GM12872 (cell line): ENCODE data around the gene STRA6.

ENCODE experiments used
- CTCF ChIP-seq: IDR thresholded peaks from 3 replicates; pipeline ENCODE4 v1.5.1; 2011; ENCODE audit warnings: low read depth, mild to moderate bottlenecking, low read length, moderate library complexity; ENCODE audit not compliant: insufficient read depth

STRA6 gene

DNA sequence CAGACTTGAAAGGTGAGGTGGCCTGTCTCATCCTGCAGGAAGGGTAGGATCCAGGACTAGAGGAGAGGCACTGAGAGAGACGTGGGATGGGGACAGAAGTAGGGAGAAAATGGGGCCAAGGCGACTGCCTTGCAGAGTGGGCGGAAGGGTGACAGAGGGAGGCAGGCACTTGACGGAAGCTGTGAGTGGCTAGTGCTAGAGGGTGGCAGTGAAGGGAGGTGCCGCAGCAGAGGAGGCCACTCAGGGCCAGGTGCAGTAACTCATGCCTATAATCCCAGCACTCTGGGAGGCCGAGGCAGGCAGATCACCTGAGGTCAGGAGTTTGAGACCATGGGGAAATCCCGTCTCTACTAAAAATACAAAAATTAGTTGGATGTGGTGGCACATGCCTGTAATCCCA, 40.8 kb upstream of the STRA6 start:
- TF ChIP-seq CTCF, result no peak

DNA sequence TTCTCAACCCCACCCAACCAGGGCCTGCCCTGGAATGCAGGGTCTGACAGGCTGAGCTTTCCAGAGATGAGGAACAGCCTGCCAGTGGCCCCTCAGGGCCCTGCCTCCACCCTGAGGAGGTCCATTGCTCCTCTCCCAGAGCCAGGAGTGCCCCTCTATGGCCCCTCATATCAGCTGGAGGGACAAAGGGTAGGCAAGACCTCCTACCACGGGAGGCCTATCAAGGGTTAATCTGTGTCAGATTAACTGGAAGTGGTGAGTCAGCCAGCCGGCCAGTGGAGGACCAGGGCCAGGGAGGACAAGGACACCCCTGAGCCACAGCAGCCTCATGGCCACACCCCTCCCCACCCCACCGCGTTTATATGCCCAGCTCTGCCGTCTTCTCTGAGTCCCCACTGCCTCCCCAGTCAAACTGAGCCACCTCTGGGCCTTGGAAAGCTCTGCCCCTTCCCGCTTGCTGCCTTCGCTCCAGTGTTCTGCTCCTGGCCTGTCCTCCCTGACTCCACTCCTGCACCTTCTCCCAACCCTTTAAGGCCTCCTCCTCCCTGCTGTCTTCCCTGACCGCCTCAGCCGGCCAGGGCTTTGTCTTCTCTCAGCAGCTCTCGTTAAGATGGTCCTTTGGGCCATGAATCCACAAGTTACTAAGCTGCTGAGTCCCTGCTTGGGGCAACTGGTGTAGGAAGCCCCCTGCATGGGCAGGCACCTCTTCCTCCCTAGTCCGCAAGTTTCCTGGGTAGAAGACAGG, 40.0 kb upstream of the STRA6 start:
- TF ChIP-seq CTCF, result no peak

GRCh38 chr15:74240897-74241614, 38.5 kb upstream of the STRA6 start:
- no peak for TF ChIP-seq CTCF

DNA sequence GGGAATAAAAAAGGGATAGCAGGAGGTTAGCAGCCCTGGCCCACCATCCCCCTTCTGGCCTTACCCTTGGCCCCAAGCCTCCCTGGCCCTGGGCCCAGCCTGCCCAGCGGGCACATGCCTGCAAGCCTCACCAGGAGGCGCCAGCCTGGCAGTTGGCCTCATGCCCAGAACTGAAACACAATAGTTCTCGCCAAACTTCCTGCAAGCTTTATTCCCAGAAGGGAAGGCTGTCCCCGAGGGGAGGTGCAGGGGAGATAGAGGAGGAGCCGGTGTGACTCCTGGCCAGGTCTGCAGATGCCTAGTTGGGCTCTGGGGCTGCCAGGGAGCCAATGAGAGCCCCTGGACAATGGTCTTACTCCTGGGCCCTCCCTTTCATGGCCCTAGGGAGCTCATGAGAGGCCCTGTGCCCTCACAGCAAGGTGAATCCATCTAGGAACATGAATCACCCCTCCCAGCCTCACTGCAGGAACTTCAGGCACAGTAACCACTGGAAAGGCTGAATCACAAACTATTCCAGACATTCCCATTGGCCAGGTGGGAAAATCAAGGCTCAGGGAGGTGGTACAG, 37.5 kb upstream of the STRA6 start:
- TF ChIP-seq CTCF, result peak; percentile 32; the same call in 1 of the 3 replicates

DNA sequence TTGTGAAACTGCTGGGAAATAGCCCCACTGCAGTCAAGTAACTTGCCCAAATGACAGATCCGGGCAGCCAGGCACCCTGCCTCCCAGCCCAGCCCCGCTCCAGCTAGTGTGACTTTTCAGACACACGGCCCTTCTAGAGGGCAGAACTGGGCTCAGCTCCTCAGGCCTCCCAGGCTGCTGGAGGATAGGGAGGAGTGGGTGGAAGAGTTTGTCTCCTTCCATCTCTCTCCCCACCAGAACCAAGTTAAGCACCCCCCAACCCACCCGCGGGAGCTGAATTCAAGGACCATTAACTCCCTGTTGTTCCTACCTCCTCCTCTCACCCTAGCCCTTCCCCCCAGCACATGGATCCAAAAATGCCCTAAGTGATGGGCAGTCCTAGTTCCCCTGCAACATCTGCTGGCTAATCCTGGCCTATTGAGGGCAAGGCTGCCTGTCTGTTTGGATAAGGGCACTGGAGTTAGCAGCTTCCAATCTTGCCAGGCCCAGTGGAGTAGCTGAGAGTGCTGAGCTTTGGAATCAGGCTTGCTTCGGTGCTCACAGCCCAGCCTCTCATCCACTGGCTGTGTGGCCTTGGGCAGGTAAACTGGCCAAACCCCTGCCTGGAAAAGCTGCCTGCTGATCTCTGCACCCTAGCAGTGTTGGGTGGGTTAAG, 36.6 kb upstream of the STRA6 start:
- no peak for TF ChIP-seq CTCF

DNA sequence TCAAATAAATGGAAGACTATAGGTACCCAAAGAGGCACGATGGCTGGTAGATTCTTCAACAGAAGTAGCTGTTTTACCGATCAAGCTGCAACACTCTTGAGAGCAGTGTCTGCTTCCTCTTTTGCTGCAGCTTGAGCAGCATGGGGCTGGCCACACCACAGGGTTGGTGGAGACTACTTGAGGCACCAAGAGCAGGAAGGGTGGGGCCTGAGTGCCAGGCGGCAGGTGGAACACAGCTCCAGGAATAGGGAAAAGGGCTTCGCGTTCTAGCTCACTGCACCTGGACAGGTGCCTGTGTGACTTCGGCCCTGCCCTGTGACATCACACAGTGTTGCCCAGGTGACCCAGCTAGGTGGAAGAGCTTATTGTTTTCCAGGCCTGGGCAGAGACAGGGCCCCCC, 33.4 kb upstream of the STRA6 start, which contains the start of gene CCDC33:
Gene CCDC33, plus strand, starts transcription at position 365 of the 400 bp plus-strand sequence. CDS start 394 bp downstream, outside the sequence.
- no peak for TF ChIP-seq CTCF

DNA sequence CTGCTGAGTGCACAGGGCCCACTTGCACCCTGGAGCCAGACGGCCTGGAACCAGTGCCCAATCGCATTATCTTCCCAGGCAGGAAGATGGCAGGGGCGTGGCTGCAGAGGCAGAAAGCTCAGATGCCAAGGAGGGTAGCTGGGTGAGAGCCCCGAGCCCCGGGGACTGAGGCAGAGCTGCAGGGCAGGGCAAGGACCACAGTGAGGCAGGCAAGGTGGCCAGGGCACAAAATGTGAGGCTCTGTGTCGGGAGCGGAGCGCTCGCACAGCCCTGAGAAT, 31.9 kb upstream of the STRA6 start:
- no peak for TF ChIP-seq CTCF
